Thyroid gland (tissue), 4 donors: ENCODE results near the gene YIPF2.

Experiments
- CTCF ChIP-seq, 6 experiments: fragments of 200-600 bp in 3 of 6; fragments of 450-650 bp in 3 of 6; sonication (generic) in 3 of 6; IDR thresholded peaks; one replicate each; pipeline ENCODE4 v1.5.1; 2016 to 2019; ENCODE audit warnings: antibody characterized with exemption in 6 of 6, mild to moderate bottlenecking in 2 of 6, inconsistent platforms in 1 of 6, moderate library complexity in 1 of 6
- POLR2A ChIP-seq, 2 donors: fragments of 450-650 bp; IDR thresholded peaks; one replicate each; pipeline ENCODE4 v1.6.1; 2017; ENCODE audit warnings: antibody characterized with exemption in 2 of 2, mild to moderate bottlenecking in 2 of 2, moderate library complexity in 1 of 2

GRCh38 chr19:10921910-10922637 lies 6.4 kb downstream of the YIPF2 start:
- TF ChIP-seq CTCF (IDR thresholded peaks at IDR 0.05) (no peak), POLR2A (IDR thresholded peaks at IDR 0.05) (no peak)
